ENCODE data around the gene DOCK1.

Gene DOCK1

GRCh38 chr10:126893206-126893605, 12.0 kb upstream of the DOCK1 start:
- H4K8ac ChIP-seq (ENCODE audit: low read length) = no peak overlapping the region
- no peaks in the 10 kb centered on the region for H3K36me3 ChIP-seq (ENCODE audit: control insufficient read depth in 1 of 2, insufficient read depth in 2 of 2, low read depth in 1 of 2, low read length in 2 of 2)
- no peaks in the 10 kb centered on the region for H3K79me1 ChIP-seq (replicated peaks; ENCODE audit: low read length, poor library complexity, severe bottlenecking)
- H2BK12ac ChIP-seq (ENCODE audit: low read length in 2 of 2) = no peak overlapping the region
- no peak for DNase-seq
- H3K9me3 ChIP-seq (ENCODE audit: control insufficient read depth, low read length) = peaks cover 7% of the 10 kb centered on the region
- H3K27me3 ChIP-seq (ENCODE audit: control insufficient read depth in 1 of 2, insufficient read depth in 1 of 2, low read length in 2 of 2) = peaks cover 8 to 24% of the 10 kb centered on the region in 2 experiments
- WGBS = 96% methylated on average over 7 of the region's 9 CpGs
- H2BK15ac ChIP-seq (ENCODE audit: low read depth, poor library complexity, severe bottlenecking) = no peak overlapping the region
- H3K4me1 ChIP-seq (ENCODE audit: control insufficient read depth, insufficient read depth, low read depth, low read length) = peaks cover 1% of the 10 kb centered on the region
- no peak overlapping the region for H3K18ac ChIP-seq (ENCODE audit: low read depth in 1 of 2, low read length in 2 of 2)
- H3K14ac ChIP-seq (ENCODE audit: low read length in 2 of 2) = no peak overlapping the region
- no peak overlapping the region for H3K4me3 ChIP-seq (ENCODE audit: insufficient read depth in 1 of 2, low read depth in 1 of 2, low read length in 2 of 2)
- H3K23ac ChIP-seq (ENCODE audit: low read length in 2 of 2) = no peak overlapping the region
- no peak overlapping the region for H3K4ac ChIP-seq (ENCODE audit: low read depth in 1 of 2, low read length in 2 of 2)
- H2AFZ ChIP-seq (ENCODE audit: low read depth, low read length) = no peak overlapping the region
- no peak overlapping the region for H2BK120ac ChIP-seq (ENCODE audit: low read depth, low read length)
- H3K27ac ChIP-seq (ENCODE audit: low read length, poor library complexity, severe bottlenecking) = no peak overlapping the region
- H2BK5ac ChIP-seq (ENCODE audit: low read depth, low read length, poor library complexity, severe bottlenecking) = no peak overlapping the region
- H3K9ac ChIP-seq (ENCODE audit: low read length) = no peak overlapping the region
- H2AK5ac ChIP-seq (ENCODE audit: low read length, severe bottlenecking) = no peak overlapping the region
- no peak overlapping the region for H3K4me2 ChIP-seq (ENCODE audit: low read length, poor library complexity, severe bottlenecking)
- H4K91ac ChIP-seq (ENCODE audit: low read length) = no peak overlapping the region

- Histone ChIP-seq H3K27ac (ENCODE audit: low read length, poor library complexity, severe bottlenecking) (no peak overlapping the region), H3K9me3 (ENCODE audit: control insufficient read depth, low read length) (peaks cover 12% of the 10 kb centered on the region), H2BK15ac (ENCODE audit: low read depth, poor library complexity, severe bottlenecking) (no peak overlapping the region), H2BK5ac (ENCODE audit: low read depth, low read length, poor library complexity, severe bottlenecking) (no peak overlapping the region), H4K8ac (ENCODE audit: low read length) (no peak overlapping the region), H3K36me3 (ENCODE audit: control insufficient read depth in 1 of 2, insufficient read depth in 2 of 2, low read depth in 1 of 2, low read length in 2 of 2) (no peaks in the 10 kb centered on the region), H3K4me3 (ENCODE audit: insufficient read depth in 1 of 2, low read depth in 1 of 2, low read length in 2 of 2) (no peak overlapping the region), H2AFZ (ENCODE audit: low read depth, low read length) (no peak overlapping the region), H3K79me1 (replicated peaks; ENCODE audit: low read length, poor library complexity, severe bottlenecking) (no peaks in the 10 kb centered on the region), H3K18ac (ENCODE audit: low read depth in 1 of 2, low read length in 2 of 2) (no peak overlapping the region), H3K27me3 (ENCODE audit: control insufficient read depth in 1 of 2, insufficient read depth in 1 of 2, low read length in 2 of 2) (peaks cover 8 to 24% of the 10 kb centered on the region in 2 experiments), H2BK12ac (ENCODE audit: low read length in 2 of 2) (no peak overlapping the region), H4K91ac (ENCODE audit: low read length) (no peak overlapping the region), H3K14ac (ENCODE audit: low read length in 2 of 2) (peak overlapping the region in 1 of 2 experiments; percentile 74), H2AK5ac (ENCODE audit: low read length, severe bottlenecking) (no peak overlapping the region), H3K23ac (ENCODE audit: low read length in 2 of 2) (no peak overlapping the region), H3K4ac (ENCODE audit: low read depth in 1 of 2, low read length in 2 of 2) (no peak overlapping the region), H3K9ac (ENCODE audit: low read length) (no peak overlapping the region), H3K4me1 (ENCODE audit: control insufficient read depth, insufficient read depth, low read depth, low read length) (peaks cover 1% of the 10 kb centered on the region), H3K4me2 (ENCODE audit: low read length, poor library complexity, severe bottlenecking) (no peak overlapping the region), H2BK120ac (ENCODE audit: low read depth, low read length) (no peak overlapping the region)
- DNase-seq = no peak
- WGBS = 86% methylated on average over 8 of the region's 8 CpGs
Measured at GRCh38 chr10:126893841-126894240, 11.4 kb upstream of the DOCK1 start.

- no peak overlapping the region for H3K4me3 ChIP-seq (ENCODE audit: insufficient read depth in 1 of 2, low read depth in 1 of 2, low read length in 2 of 2)
- H2BK5ac ChIP-seq (ENCODE audit: low read depth, low read length, poor library complexity, severe bottlenecking) = no peak overlapping the region
- peaks cover 0 to 2% of the 10 kb centered on the region in 2 experiments for H3K36me3 ChIP-seq (ENCODE audit: control insufficient read depth in 1 of 2, insufficient read depth in 2 of 2, low read depth in 1 of 2, low read length in 2 of 2)
- H3K9ac ChIP-seq (ENCODE audit: low read length) = no peak overlapping the region
- H2BK120ac ChIP-seq (ENCODE audit: low read depth, low read length) = no peak overlapping the region
- H3K27ac ChIP-seq (ENCODE audit: low read length, poor library complexity, severe bottlenecking) = no peak overlapping the region
- H3K18ac ChIP-seq (ENCODE audit: low read depth in 1 of 2, low read length in 2 of 2) = no peak overlapping the region
- H2BK15ac ChIP-seq (ENCODE audit: low read depth, poor library complexity, severe bottlenecking) = no peak overlapping the region
- WGBS = 87% methylated on average over 9 of the region's 9 CpGs
- DNase-seq = no peak
- H3K4ac ChIP-seq (ENCODE audit: low read depth in 1 of 2, low read length in 2 of 2) = no peak overlapping the region
- H2AFZ ChIP-seq (ENCODE audit: low read depth, low read length) = no peak overlapping the region
- no peak overlapping the region for H4K8ac ChIP-seq (ENCODE audit: low read length)
- H3K14ac ChIP-seq (ENCODE audit: low read length in 2 of 2) = no peak overlapping the region
- H3K4me1 ChIP-seq (ENCODE audit: control insufficient read depth, insufficient read depth, low read depth, low read length) = peaks cover 1% of the 10 kb centered on the region
- H3K9me3 ChIP-seq (ENCODE audit: control insufficient read depth, low read length) = peaks cover 14% of the 10 kb centered on the region
- H3K79me1 ChIP-seq (replicated peaks; ENCODE audit: low read length, poor library complexity, severe bottlenecking) = no peaks in the 10 kb centered on the region
- no peak overlapping the region for H3K4me2 ChIP-seq (ENCODE audit: low read length, poor library complexity, severe bottlenecking)
- H3K27me3 ChIP-seq (ENCODE audit: control insufficient read depth in 1 of 2, insufficient read depth in 1 of 2, low read length in 2 of 2) = peaks cover 8 to 24% of the 10 kb centered on the region in 2 experiments
- no peak overlapping the region for H2AK5ac ChIP-seq (ENCODE audit: low read length, severe bottlenecking)
- H3K23ac ChIP-seq (ENCODE audit: low read length in 2 of 2) = no peak overlapping the region
- H4K91ac ChIP-seq (ENCODE audit: low read length) = no peak overlapping the region
- H2BK12ac ChIP-seq (ENCODE audit: low read length in 2 of 2) = no peak overlapping the region
Measured at GRCh38 chr10:126895214-126895781, 9.9 kb upstream of the DOCK1 start.

GRCh38 chr10:126898460-126898859, 6.8 kb upstream of the DOCK1 start:
- Histone ChIP-seq H3K9ac (ENCODE audit: low read length) (no peak overlapping the region), H2AK5ac (ENCODE audit: low read length, severe bottlenecking) (no peak overlapping the region)

More at GRCh38 chr10:126898460-126898859, 6.8 kb upstream of the DOCK1 start:
- Histone ChIP-seq H3K23ac (ENCODE audit: low read length in 2 of 2) (no peak overlapping the region), H2BK120ac (ENCODE audit: low read depth, low read length) (no peak overlapping the region), H3K4me2 (ENCODE audit: low read length, poor library complexity, severe bottlenecking) (no peak overlapping the region), H2BK15ac (ENCODE audit: low read depth, poor library complexity, severe bottlenecking) (no peak overlapping the region), H3K27me3 (ENCODE audit: control insufficient read depth in 1 of 2, insufficient read depth in 1 of 2, low read length in 2 of 2) (peaks cover 3 to 11% of the 10 kb centered on the region in 2 experiments), H3K27ac (ENCODE audit: low read length, poor library complexity, severe bottlenecking) (no peak overlapping the region), H3K9me3 (ENCODE audit: control insufficient read depth, low read length) (peaks cover 14% of the 10 kb centered on the region), H2BK5ac (ENCODE audit: low read depth, low read length, poor library complexity, severe bottlenecking) (no peak overlapping the region), H4K8ac (ENCODE audit: low read length) (no peak overlapping the region), H3K36me3 (ENCODE audit: control insufficient read depth in 1 of 2, insufficient read depth in 2 of 2, low read depth in 1 of 2, low read length in 2 of 2) (peaks cover 0 to 2% of the 10 kb centered on the region in 2 experiments), H3K14ac (ENCODE audit: low read length in 2 of 2) (no peak overlapping the region), H3K4me1 (ENCODE audit: control insufficient read depth, insufficient read depth, low read depth, low read length) (peaks cover 10% of the 10 kb centered on the region), H3K79me1 (replicated peaks; ENCODE audit: low read length, poor library complexity, severe bottlenecking) (no peaks in the 10 kb centered on the region), H3K4me3 (ENCODE audit: insufficient read depth in 1 of 2, low read depth in 1 of 2, low read length in 2 of 2) (no peak overlapping the region), H3K4ac (ENCODE audit: low read depth in 1 of 2, low read length in 2 of 2) (no peak overlapping the region), H3K18ac (ENCODE audit: low read depth in 1 of 2, low read length in 2 of 2) (no peak overlapping the region), H2AFZ (ENCODE audit: low read depth, low read length) (no peak overlapping the region), H2BK12ac (ENCODE audit: low read length in 2 of 2) (no peak overlapping the region), H4K91ac (ENCODE audit: low read length) (no peak overlapping the region)
- DNase-seq = no peak
